ENCODE data around the gene CHAC2.

- TF ChIP-seq CTCF (IDR thresholded peaks at IDR 0.05) (no peak), EZH2 (IDR thresholded peaks at IDR 0.05) (peak; percentile 20)
Observed at GRCh38 chr2:53768242-53768542, 588 bp downstream of the CHAC2 start.

All from neural progenitor cell (in vitro differentiated cells).